HG03460 (cell line): ENCODE data around the gene TMEM191B.
A peak's percentile ranks its signal among the peaks of the same experiment; 100 is the strongest.
"Not testable (repeated sequence)": the region's sequence is repeated elsewhere in the genome, so short reads cannot be mapped to it uniquely, and the experiment has no call there.

Experiments used
- ATAC-seq: cut with Tn5 transposase; IDR thresholded peaks from one replicate; pipeline ENCODE4 v1.9.1; 2021; ENCODE audit not compliant: unreplicated experiment

Gene TMEM191B

GRCh38 chr22:18527752-18528596 is at the start of gene TMEM191B:
TSS of gene TMEM191B (plus strand) at chr22:18527802. CDS start at chr22:18527981, 179 bp downstream.
- ATAC-seq = peak; percentile 29

GRCh38 chr22:18496227-18496626 is 31.4 kb upstream of the TMEM191B start:
- ATAC-seq = not testable (repeated sequence)

- not testable (repeated sequence) for ATAC-seq
Observed at GRCh38 chr22:18511327-18511726, 16.3 kb upstream of the TMEM191B start.

- ATAC-seq = not testable (repeated sequence)
Observed at GRCh38 chr22:18512378-18512777, 15.2 kb upstream of the TMEM191B start.

GRCh38 chr22:18513454-18513853 is 14.1 kb upstream of the TMEM191B start:
- ATAC-seq = not testable (repeated sequence)

GRCh38 chr22:18518061-18518460 is 9.5 kb upstream of the TMEM191B start, which contains the start of gene GGTLC3:
TSS of gene GGTLC3 (minus strand) at chr22:18518161. CDS start at chr22:18517897, 264 bp downstream.
- ATAC-seq = not testable (repeated sequence)

- not testable (repeated sequence) for ATAC-seq
Observed at GRCh38 chr22:18522762-18523161, 4.8 kb upstream of the TMEM191B start.

- not testable (repeated sequence) for ATAC-seq
Observed at GRCh38 chr22:18523328-18523727, 4.3 kb upstream of the TMEM191B start.

- peak; percentile 71 for ATAC-seq
Observed at GRCh38 chr22:18528597-18529415, 1.2 kb downstream of the TMEM191B start.

GRCh38 chr22:18529416-18530145 is 2.0 kb downstream of the TMEM191B start:
- ATAC-seq = peak; percentile 14

GRCh38 chr22:18533633-18534032 is 6.0 kb downstream of the TMEM191B start:
- not testable (repeated sequence) for ATAC-seq

GRCh38 chr22:18534315-18534714 is 6.7 kb downstream of the TMEM191B start:
- not testable (repeated sequence) for ATAC-seq

GRCh38 chr22:18539994-18540393 is 12.4 kb downstream of the TMEM191B start:
- not testable (repeated sequence) for ATAC-seq

GRCh38 chr22:18543400-18543799 is 15.8 kb downstream of the TMEM191B start:
- ATAC-seq = not testable (repeated sequence)

- ATAC-seq = not testable (repeated sequence)
Observed at GRCh38 chr22:18544615-18545014, 17.0 kb downstream of the TMEM191B start.

- not testable (repeated sequence) for ATAC-seq
Observed at GRCh38 chr22:18549458-18550179, 22.0 kb downstream of the TMEM191B start.

- not testable (repeated sequence) for ATAC-seq
Observed at GRCh38 chr22:18551046-18551445, 23.4 kb downstream of the TMEM191B start.

GRCh38 chr22:18552839-18553597 is 25.4 kb downstream of the TMEM191B start:
- ATAC-seq = not testable (repeated sequence)
